HCT116 (cell line): ENCODE data around the gene TTC12.

Experiments
- CBX3 ChIP-seq: IDR thresholded peaks from 2 replicates; pipeline ENCODE4 v1.6.1; 2012; ENCODE audit warnings: low read depth
- CTCF ChIP-seq, 3 experiments: fragments of 200-600 bp in 1 of 3; sonication (generic) in 1 of 3; IDR thresholded peaks in 2 of 3; conservative IDR thresholded peaks in 1 of 3; 2 replicates each; pipeline ENCODE4 v1.5.1; 2012 to 2017; ENCODE audit warnings: low read depth in 2 of 3, low read length in 2 of 3, antibody characterized with exemption in 1 of 3, borderline replicate concordance in 1 of 3, control low read depth in 1 of 3, mild to moderate bottlenecking in 1 of 3, mixed read lengths in 1 of 3, mixed run types in 1 of 3, moderate library complexity in 1 of 3; ENCODE audit not compliant: insufficient read depth in 1 of 3
- EZH2 ChIP-seq: fragments of 200-600 bp; sonication (generic); IDR thresholded peaks from 2 replicates; pipeline ENCODE4 v1.6.1; 2017; ENCODE audit warnings: antibody characterized with exemption, mixed run types
- JUND ChIP-seq: IDR thresholded peaks from 2 replicates; pipeline ENCODE4 v1.6.1; 2012
- MAX ChIP-seq: IDR thresholded peaks from 2 replicates; pipeline ENCODE4 v1.6.1; 2012
- POLR2A ChIP-seq: IDR thresholded peaks from 2 replicates; pipeline ENCODE4 v1.7.0; 2011; ENCODE audit warnings: borderline replicate concordance; ENCODE audit not compliant: insufficient read depth, insufficient read length; ENCODE audit errors: extremely low read depth
- POLR2AphosphoS5 ChIP-seq: IDR thresholded peaks from 2 replicates; pipeline ENCODE4 v1.6.1; 2011; ENCODE audit warnings: mild to moderate bottlenecking, low read depth, low read length, moderate library complexity
- REST ChIP-seq: IDR thresholded peaks from 2 replicates; pipeline ENCODE4 v1.6.1; 2012; ENCODE audit warnings: low read depth
- SIN3A ChIP-seq: IDR thresholded peaks from 2 replicates; pipeline ENCODE4 v1.6.1; 2012; ENCODE audit warnings: low read depth
- SP1 ChIP-seq: IDR thresholded peaks from 2 replicates; pipeline ENCODE4 v1.6.1; 2012; ENCODE audit warnings: low read depth
- TCF7L2 ChIP-seq: IDR thresholded peaks from 2 replicates; pipeline ENCODE4 v1.7.0; 2011; ENCODE audit warnings: borderline replicate concordance, inconsistent platforms; ENCODE audit not compliant: insufficient read depth, insufficient read length; ENCODE audit errors: extremely low read depth
- YY1 ChIP-seq: IDR thresholded peaks from 2 replicates; pipeline ENCODE4 v1.6.1; 2011; ENCODE audit warnings: low read length, low read depth, moderate library complexity, mild to moderate bottlenecking; ENCODE audit not compliant: insufficient replicate concordance; ENCODE audit errors: extremely low read depth
- ZFX ChIP-seq: fragments of 450-650 bp; IDR thresholded peaks from 2 replicates; pipeline ENCODE4 v1.6.1; 2017

GRCh38 chr11:113408887-113409286 is 94.5 kb downstream of the TTC12 start:
- no peak for TF ChIP-seq POLR2A
- no peak for TF ChIP-seq CTCF (IDR thresholded peaks at IDR 0.05 in 2 of 3, conservative IDR thresholded peaks at IDR 0.05 in 1 of 3; ENCODE audit: borderline replicate concordance in 1 of 3, insufficient read depth in 1 of 3, low read depth in 2 of 3, low read length in 2 of 3)
- no peak for TF ChIP-seq SIN3A
- no peak for TF ChIP-seq MAX
- no peak for TF ChIP-seq EZH2
- TF ChIP-seq REST = no peak
- no peak for TF ChIP-seq CBX3
- no peak for TF ChIP-seq TCF7L2
- no peak for TF ChIP-seq SP1
- no peak for TF ChIP-seq JUND
- no peak for TF ChIP-seq ZFX
- TF ChIP-seq POLR2AphosphoS5 = no peak
- TF ChIP-seq YY1 = no peak
